Liver (tissue), 9 donors: ENCODE results near the gene NFATC1. TPM values are rescaled to one million over a fixed set of nuclear protein-coding genes. Genes with fewer than 3 reads are reported as not detected.

Experiments used
- DNase-seq: peaks from one replicate; pipeline ENCODE4 v3.0.0-alpha.2; 2017; ENCODE audit warnings: low spot score
- H3K27ac ChIP-seq, 2 donors: one replicate each; pipeline ENCODE4 v1.7.0; 2013; ENCODE audit warnings: inconsistent platforms in 2 of 2, low read length in 2 of 2, control low read depth in 1 of 2, low read depth in 1 of 2, mild to moderate bottlenecking in 1 of 2
- H3K27me3 ChIP-seq, 4 donors: one replicate each; pipeline versions ENCODE4 v1.6.1 to v1.7.0; 2013; ENCODE audit warnings: low read length in 3 of 4, inconsistent platforms in 1 of 4, mild to moderate bottlenecking in 1 of 4, moderate library complexity in 1 of 4; ENCODE audit not compliant: control insufficient read depth in 4 of 4, insufficient read depth in 4 of 4
- H3K36me3 ChIP-seq, 4 donors: one replicate each; pipeline versions ENCODE4 v1.6.1 to v1.7.0; 2013; ENCODE audit warnings: low read length in 3 of 4, mild to moderate bottlenecking in 3 of 4, low read depth in 1 of 4, moderate library complexity in 1 of 4; ENCODE audit not compliant: control insufficient read depth in 4 of 4, insufficient read depth in 3 of 4
- H3K4me1 ChIP-seq, 4 donors: one replicate each; pipeline versions ENCODE4 v1.6.1 to v1.7.0; 2013; ENCODE audit warnings: low read length in 3 of 4, mild to moderate bottlenecking in 3 of 4, moderate library complexity in 1 of 4; ENCODE audit not compliant: control insufficient read depth in 4 of 4, insufficient read depth in 4 of 4
- H3K4me3 ChIP-seq, 3 donors: one replicate each; pipeline versions ENCODE4 v1.6.1 to v1.7.0; 2013; ENCODE audit warnings: low read length in 3 of 3, control low read depth in 1 of 3, low read depth in 1 of 3, mild to moderate bottlenecking in 1 of 3
- H3K9ac ChIP-seq, 2 donors: one replicate each; pipeline ENCODE4 v1.7.0; 2013; ENCODE audit warnings: low read length in 2 of 2, mild to moderate bottlenecking in 2 of 2, moderate library complexity in 2 of 2, control low read depth in 1 of 2, low read depth in 1 of 2
- H3K9me3 ChIP-seq, 4 donors: one replicate each; pipeline versions ENCODE4 v1.6.1 to v1.7.0; 2013; ENCODE audit warnings: low read length in 3 of 4; ENCODE audit not compliant: control insufficient read depth in 4 of 4
- ATF3 ChIP-seq: IDR thresholded peaks from 2 replicates; pipeline ENCODE4 v1.6.1; 2016; ENCODE audit warnings: antibody characterized with exemption
- CTCF ChIP-seq: fragments of 150-350 bp; IDR thresholded peaks from 2 replicates; pipeline ENCODE4 v1.5.1; 2017; ENCODE audit warnings: improper control_type of control experiment, low read depth, low read length; ENCODE audit not compliant: missing input control
- EGR1 ChIP-seq, 2 donors: IDR thresholded peaks; 2 replicates each; pipeline ENCODE4 v1.6.1; 2016 to 2018; ENCODE audit warnings: antibody characterized with exemption in 2 of 2, low read depth in 2 of 2
- FOXA1 ChIP-seq: IDR thresholded peaks from 2 replicates; pipeline ENCODE4 v1.6.1; 2016; ENCODE audit warnings: antibody characterized with exemption
- FOXA2 ChIP-seq: IDR thresholded peaks from 2 replicates; pipeline ENCODE4 v1.6.1; 2016; ENCODE audit warnings: antibody characterized with exemption
- HNF4A ChIP-seq, 2 donors: conservative IDR thresholded peaks; 2 replicates each; pipeline ENCODE4 v1.6.1; 2016; ENCODE audit warnings: antibody characterized with exemption in 2 of 2, mild to moderate bottlenecking in 2 of 2
- HNF4G ChIP-seq: IDR thresholded peaks from 2 replicates; pipeline ENCODE4 v1.6.1; 2016; ENCODE audit warnings: antibody characterized with exemption
- JUND ChIP-seq, 2 donors: IDR thresholded peaks; 2 replicates each; pipeline ENCODE4 v1.6.1; 2016; ENCODE audit warnings: antibody characterized with exemption in 2 of 2
- MAX ChIP-seq: IDR thresholded peaks from 2 replicates; pipeline ENCODE4 v1.6.1; 2016; ENCODE audit warnings: antibody characterized with exemption
- NR2F2 ChIP-seq: IDR thresholded peaks from 2 replicates; pipeline ENCODE4 v1.6.1; 2016; ENCODE audit warnings: antibody characterized with exemption
- RAD21 ChIP-seq, 2 donors: IDR thresholded peaks; 2 replicates each; pipeline ENCODE4 v1.6.1; 2016; ENCODE audit warnings: antibody characterized with exemption in 2 of 2, mild to moderate bottlenecking in 2 of 2
- REST ChIP-seq: IDR thresholded peaks from 2 replicates; pipeline ENCODE4 v1.6.1; 2016; ENCODE audit warnings: antibody characterized with exemption, mild to moderate bottlenecking
- RXRA ChIP-seq, 2 donors: IDR thresholded peaks; 2 replicates each; pipeline ENCODE4 v1.6.1; 2017 to 2018; ENCODE audit warnings: antibody characterized with exemption in 2 of 2, mild to moderate bottlenecking in 1 of 2
- YY1 ChIP-seq: IDR thresholded peaks from 2 replicates; pipeline ENCODE4 v1.6.1; 2016; ENCODE audit warnings: antibody characterized with exemption, mild to moderate bottlenecking
- ZBTB33 ChIP-seq: IDR thresholded peaks from 2 replicates; pipeline ENCODE4 v1.6.1; 2016; ENCODE audit warnings: antibody characterized with exemption
- WGBS: extraction: QIAGEN DNeasy Blood & Tissue Kit; methylation state at CpG from one replicate; pipeline ENCODE4 v1.1.7; 2013; 5-methylcytosine and 5-hydroxymethylcytosine counted together
- polyA plus RNA-seq, 2 donors: library from polyadenylated mRNA; stranded (reverse) in 1 of 2; unstranded in 1 of 2; fragments of 200-250 nt in 1 of 2; fragments of >200 nt in 1 of 2; fragmentation: Nextera tagmentation in 1 of 2; extraction: Ambion mirVana in 1 of 2; gene quantifications; one replicate each; pipeline versions ENCODE4 v1.2.1 to v1.2.3, GENCODE V29; 2013 to 2015
- total RNA-seq, 2 donors: library from RNA; depleted of rRNA; stranded (reverse); fragments of >200 nt; gene quantifications; one replicate each; pipeline ENCODE4 v1.2.3, GENCODE V29; 2014
- donor health status: healthy.
- donor health status: healthy.
- donor health status: healthy.
- donor health status: healthy.
- donor health status: healthy.

The NFATC1 gene
- total and polyA plus RNA-seq, 4 donors, result 0.57 to 2.2 (median 1.3) TPM

- no peak for DNase-seq
Observed at GRCh38 chr18:79469309-79469708, 73.6 kb downstream of the NFATC1 start.

More at GRCh38 chr18:79469309-79469708, 73.6 kb downstream of the NFATC1 start:
- WGBS, result 90% methylated on average over 17 of the region's 17 CpGs
- Histone ChIP-seq H3K27ac (no peak overlapping the region), H3K36me3 (no peaks in the 10 kb centered on the region), H3K4me3 (no peak overlapping the region), H3K27me3 (no peaks in the 10 kb centered on the region), H3K9me3 (no peaks in the 10 kb centered on the region), H3K4me1 (no peaks in the 10 kb centered on the region), H3K9ac (no peak overlapping the region)
- TF ChIP-seq CTCF (no peak), EGR1 (IDR thresholded peaks at IDR 0.05; ENCODE audit: low read depth in 2 of 2) (no peak), ATF3 (no peak), FOXA1 (no peak), HNF4A (conservative IDR thresholded peaks at IDR 0.05) (no peak), HNF4G (no peak), JUND (IDR thresholded peaks at IDR 0.05) (no peak), NR2F2 (no peak), ZBTB33 (no peak), RAD21 (IDR thresholded peaks at IDR 0.05) (no peak), FOXA2 (no peak), RXRA (IDR thresholded peaks at IDR 0.05) (no peak), REST (no peak), YY1 (no peak), MAX (no peak)
